ENCODE measurements around the gene UBXN10. TPM values are rescaled to one million over a fixed set of nuclear protein-coding genes. Genes with fewer than 3 reads are reported as not detected.

Gene UBXN10
- total RNA-seq, 1 donor from 2014 or later = 0.09 TPM

- Histone ChIP-seq H3K4me1 (ENCODE audit: insufficient read depth, low read length) (no peaks in the 10 kb centered on the region), H3K36me3 (ENCODE audit: insufficient read depth, low read length) (no peaks in the 10 kb centered on the region), H3K27me3 (ENCODE audit: insufficient read depth, low read length) (peaks cover 7% of the 10 kb centered on the region), H2AFZ (ENCODE audit: low read depth, low read length) (no peak overlapping the region), H3K4me3 (ENCODE audit: insufficient read depth, low read depth, low read length) (no peak overlapping the region), H3K9ac (ENCODE audit: low read length) (no peak overlapping the region), H3K4me2 (ENCODE audit: low read length) (no peak overlapping the region), H4K20me1 (ENCODE audit: insufficient read depth, low read length) (no peaks in the 10 kb centered on the region), H3K79me2 (ENCODE audit: insufficient read depth, low read length) (no peaks in the 10 kb centered on the region), H3K27ac (ENCODE audit: low read depth, low read length) (no peak overlapping the region), H3K9me3 (ENCODE audit: insufficient read depth, low read depth, low read length) (no peaks in the 10 kb centered on the region)
- Mint-ChIP-seq H3K9me3 (ENCODE audit: unreplicated experiment) (peaks cover 27% of the 10 kb centered on the region), H3K4me3 (ENCODE audit: unreplicated experiment) (no peak overlapping the region), H3K36me3 (ENCODE audit: low read depth, unreplicated experiment) (no peaks in the 10 kb centered on the region), H3K4me1 (ENCODE audit: low read depth, unreplicated experiment) (no peaks in the 10 kb centered on the region), H3K27me3 (ENCODE audit: low read depth, unreplicated experiment) (peaks cover 33% of the 10 kb centered on the region), H3K27ac (ENCODE audit: unreplicated experiment) (no peak overlapping the region)
- FAIRE-seq (no peak), DNase-seq (ENCODE audit: low read depth) (no peak)
- no peak for TF ChIP-seq EZH2 (IDR thresholded peaks at IDR 0.05; ENCODE audit: insufficient read depth, low read length)
- no peak for TF ChIP-seq CTCF (IDR thresholded peaks at IDR 0.05; ENCODE audit: insufficient read depth, low read depth, low read length)
Measured at GRCh38 chr1:20167126-20167525, 18.8 kb upstream of the UBXN10 start.

- Mint-ChIP-seq H3K4me3 (ENCODE audit: unreplicated experiment) (no peak overlapping the region), H3K36me3 (ENCODE audit: low read depth, unreplicated experiment) (no peaks in the 10 kb centered on the region), H3K9me3 (ENCODE audit: unreplicated experiment) (peaks cover 12% of the 10 kb centered on the region), H3K27me3 (ENCODE audit: low read depth, unreplicated experiment) (peaks cover 22% of the 10 kb centered on the region), H3K27ac (ENCODE audit: unreplicated experiment) (no peak overlapping the region), H3K4me1 (ENCODE audit: low read depth, unreplicated experiment) (no peaks in the 10 kb centered on the region)
- FAIRE-seq = no peak
- Histone ChIP-seq H3K79me2 (ENCODE audit: insufficient read depth, low read length) (no peaks in the 10 kb centered on the region), H3K9me3 (ENCODE audit: insufficient read depth, low read depth, low read length) (no peaks in the 10 kb centered on the region), H3K4me2 (ENCODE audit: low read length) (no peak overlapping the region), H2AFZ (ENCODE audit: low read depth, low read length) (no peak overlapping the region), H3K4me1 (ENCODE audit: insufficient read depth, low read length) (no peaks in the 10 kb centered on the region), H3K4me3 (ENCODE audit: insufficient read depth, low read depth, low read length) (no peak overlapping the region), H3K27ac (ENCODE audit: low read depth, low read length) (no peak overlapping the region), H4K20me1 (ENCODE audit: insufficient read depth, low read length) (no peaks in the 10 kb centered on the region), H3K36me3 (ENCODE audit: insufficient read depth, low read length) (no peaks in the 10 kb centered on the region), H3K27me3 (ENCODE audit: insufficient read depth, low read length) (peaks cover 7% of the 10 kb centered on the region), H3K9ac (ENCODE audit: low read length) (no peak overlapping the region)
- no peak for DNase-seq (ENCODE audit: low read depth)
- TF ChIP-seq CTCF (IDR thresholded peaks at IDR 0.05; ENCODE audit: insufficient read depth, low read depth, low read length) (no peak), EZH2 (IDR thresholded peaks at IDR 0.05; ENCODE audit: insufficient read depth, low read length) (no peak)
Measured at GRCh38 chr1:20168564-20169491, 17.1 kb upstream of the UBXN10 start.

- H3K9ac ChIP-seq (ENCODE audit: low read length) = no peak overlapping the region
- no peak overlapping the region for H3K4me2 ChIP-seq (ENCODE audit: low read length)
- H2AFZ ChIP-seq (ENCODE audit: low read depth, low read length) = no peak overlapping the region
- H3K27me3 ChIP-seq (ENCODE audit: insufficient read depth, low read length) = peaks cover 7% of the 10 kb centered on the region
- Mint-ChIP-seq H3K9me3 (ENCODE audit: unreplicated experiment) (peaks cover 5% of the 10 kb centered on the region), H3K4me3 (ENCODE audit: unreplicated experiment) (no peak overlapping the region), H3K4me1 (ENCODE audit: low read depth, unreplicated experiment) (no peaks in the 10 kb centered on the region), H3K27ac (ENCODE audit: unreplicated experiment) (no peak overlapping the region), H3K27me3 (ENCODE audit: low read depth, unreplicated experiment) (peaks cover 29% of the 10 kb centered on the region), H3K36me3 (ENCODE audit: low read depth, unreplicated experiment) (no peaks in the 10 kb centered on the region)
- no peaks in the 10 kb centered on the region for H3K79me2 ChIP-seq (ENCODE audit: insufficient read depth, low read length)
- no peak for TF ChIP-seq CTCF (IDR thresholded peaks at IDR 0.05; ENCODE audit: insufficient read depth, low read depth, low read length)
- no peak for TF ChIP-seq EZH2 (IDR thresholded peaks at IDR 0.05; ENCODE audit: insufficient read depth, low read length)
- H3K36me3 ChIP-seq (ENCODE audit: insufficient read depth, low read length) = no peaks in the 10 kb centered on the region
- H3K4me3 ChIP-seq (ENCODE audit: insufficient read depth, low read depth, low read length) = no peak overlapping the region
- H3K27ac ChIP-seq (ENCODE audit: low read depth, low read length) = no peak overlapping the region
- H4K20me1 ChIP-seq (ENCODE audit: insufficient read depth, low read length) = no peaks in the 10 kb centered on the region
- no peaks in the 10 kb centered on the region for H3K9me3 ChIP-seq (ENCODE audit: insufficient read depth, low read depth, low read length)
- H3K4me1 ChIP-seq (ENCODE audit: insufficient read depth, low read length) = no peaks in the 10 kb centered on the region
- FAIRE-seq (no peak), DNase-seq (ENCODE audit: low read depth) (no peak)
Measured at GRCh38 chr1:20169932-20170331, 16.0 kb upstream of the UBXN10 start.

Data from astrocyte (in vitro differentiated cells and primary cell).